GM19452 (cell line): ENCODE data around the gene ATP1B3.
"Not testable (repeated sequence)": the region's sequence is repeated elsewhere in the genome, so short reads cannot be mapped to it uniquely, and the experiment has no call there.

Experiments
- ATAC-seq: cut with Tn5 transposase; IDR thresholded peaks from one replicate; pipeline ENCODE4 v1.9.1; 2021; ENCODE audit not compliant: unreplicated experiment

Gene ATP1B3

DNA sequence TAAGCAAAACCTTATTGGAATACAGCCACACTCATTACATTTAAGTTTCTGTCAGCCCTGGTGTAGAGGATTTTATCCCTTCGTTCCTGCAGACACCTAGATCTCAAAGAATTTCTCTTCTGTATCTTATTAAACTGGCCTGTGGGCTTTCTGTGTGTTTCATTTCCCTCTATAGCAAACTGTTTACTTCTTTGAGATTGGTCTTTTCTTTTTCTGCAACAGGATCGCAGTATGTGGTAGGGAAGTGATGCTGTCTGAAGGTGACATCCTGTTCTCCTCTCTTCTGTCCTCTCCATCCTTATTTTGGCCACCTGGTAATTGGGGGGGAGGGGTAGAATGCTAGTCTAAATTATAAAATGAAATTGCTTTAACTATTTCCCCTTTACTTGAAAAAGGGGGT is 25.5 kb downstream of the ATP1B3 start:
- no peak for ATAC-seq

DNA sequence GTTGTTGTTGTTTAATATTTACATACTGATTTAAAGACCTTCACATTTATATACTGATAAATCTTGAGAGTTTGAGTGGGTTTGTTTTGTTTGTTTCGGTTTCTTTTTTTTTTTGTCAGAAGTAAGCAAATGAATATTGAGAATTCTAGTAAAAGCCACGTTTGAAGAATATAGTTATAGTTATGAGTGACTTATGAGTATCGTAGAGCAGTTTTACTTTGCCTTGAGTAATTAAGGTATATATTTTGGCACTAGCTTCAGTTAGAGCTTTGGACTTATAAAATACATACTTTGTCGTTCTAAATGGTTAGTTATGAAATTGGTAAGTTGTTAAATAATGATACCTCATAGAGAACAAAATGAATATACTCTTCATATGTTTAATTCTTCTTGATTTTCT is 27.8 kb downstream of the ATP1B3 start:
- ATAC-seq = no peak

DNA sequence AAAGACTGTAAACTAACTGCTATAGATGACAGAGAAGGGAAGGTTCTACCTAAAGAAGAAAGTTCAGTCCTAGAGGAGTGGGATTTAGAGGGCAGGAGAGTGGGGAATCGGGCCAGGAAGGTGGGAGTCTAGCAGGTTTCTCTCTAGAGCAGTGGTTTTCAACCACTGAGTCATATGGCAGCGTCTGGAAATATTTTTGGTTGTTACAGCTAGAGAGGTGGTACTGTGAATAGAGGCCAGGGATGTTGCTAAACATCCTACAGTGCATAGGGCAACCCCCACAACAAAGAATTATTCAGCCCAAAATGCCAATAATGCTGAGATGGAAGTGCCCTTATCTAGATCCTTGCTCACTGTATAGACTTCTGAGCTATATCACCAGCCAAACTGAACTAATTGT is 28.7 kb downstream of the ATP1B3 start:
- ATAC-seq = no peak

DNA sequence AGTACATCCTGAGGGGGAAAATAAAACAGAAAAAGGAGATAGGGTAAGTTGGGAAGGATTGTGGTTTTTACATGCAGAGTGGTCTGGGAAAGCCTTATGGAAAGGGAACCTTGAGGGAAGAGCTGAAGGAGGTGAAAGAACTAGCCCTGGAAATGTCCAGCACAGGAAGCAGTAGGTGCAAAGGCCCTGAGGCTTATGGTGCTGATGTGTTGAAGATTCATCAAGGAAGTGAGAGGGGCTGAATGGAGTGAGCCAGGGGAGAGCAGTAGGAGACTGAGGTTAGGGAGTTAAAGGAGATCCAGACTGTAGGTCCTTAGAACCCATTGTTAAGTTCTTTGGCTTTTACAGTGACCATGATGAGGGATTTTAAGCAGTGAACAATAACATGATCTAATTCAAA is 33.0 kb downstream of the ATP1B3 start:
- no peak for ATAC-seq

DNA sequence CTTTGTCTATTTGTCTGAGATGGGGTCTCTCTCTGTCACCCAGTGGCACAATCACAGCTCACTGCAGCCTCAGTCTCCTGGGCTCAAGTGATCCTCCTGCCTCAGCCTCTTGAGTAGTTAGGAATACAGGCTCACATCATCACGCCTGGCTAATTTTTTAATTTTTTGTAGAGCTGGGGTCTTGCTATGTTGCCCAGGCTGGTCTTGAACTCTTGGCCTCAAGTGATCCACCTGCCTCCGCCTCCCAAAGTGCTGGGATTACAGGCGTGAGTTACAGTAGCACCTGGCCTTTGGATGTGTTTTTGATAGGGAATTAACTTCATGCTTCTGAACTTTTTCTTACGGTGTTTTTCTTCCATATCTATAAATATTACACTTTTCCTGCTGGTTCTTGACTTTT is 33.5 kb downstream of the ATP1B3 start:
- not testable (repeated sequence) for ATAC-seq

DNA sequence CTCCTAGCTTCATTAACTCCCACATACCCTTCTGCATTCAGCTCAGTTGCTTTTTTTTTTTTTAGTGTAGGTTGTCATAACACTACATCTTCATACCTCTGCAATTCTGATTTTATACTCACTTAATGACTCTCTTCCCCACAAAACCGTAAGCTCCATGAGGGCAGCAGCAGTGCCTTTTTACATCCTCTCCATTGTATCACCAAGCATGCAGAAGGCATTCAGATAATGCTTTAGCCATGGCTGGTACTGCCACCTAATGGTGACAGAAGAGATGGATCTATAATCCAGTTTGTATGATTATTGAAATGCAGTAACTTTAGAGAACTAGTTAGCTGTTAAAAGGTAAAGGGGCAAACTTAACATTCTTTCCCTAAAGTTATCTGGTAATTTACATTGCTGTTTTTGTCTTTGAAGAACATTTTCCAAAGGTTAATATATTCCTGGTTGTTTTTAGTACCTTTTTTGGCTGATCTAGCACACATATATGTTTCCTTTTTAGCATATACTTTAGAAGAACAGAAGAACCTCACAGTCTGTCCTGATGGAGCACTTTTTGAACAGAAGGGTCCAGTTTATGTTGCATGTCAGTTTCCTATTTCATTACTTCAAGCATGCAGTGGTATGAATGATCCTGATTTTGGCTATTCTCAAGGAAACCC is 36.8 kb downstream of the ATP1B3 start:
- no peak for ATAC-seq

DNA sequence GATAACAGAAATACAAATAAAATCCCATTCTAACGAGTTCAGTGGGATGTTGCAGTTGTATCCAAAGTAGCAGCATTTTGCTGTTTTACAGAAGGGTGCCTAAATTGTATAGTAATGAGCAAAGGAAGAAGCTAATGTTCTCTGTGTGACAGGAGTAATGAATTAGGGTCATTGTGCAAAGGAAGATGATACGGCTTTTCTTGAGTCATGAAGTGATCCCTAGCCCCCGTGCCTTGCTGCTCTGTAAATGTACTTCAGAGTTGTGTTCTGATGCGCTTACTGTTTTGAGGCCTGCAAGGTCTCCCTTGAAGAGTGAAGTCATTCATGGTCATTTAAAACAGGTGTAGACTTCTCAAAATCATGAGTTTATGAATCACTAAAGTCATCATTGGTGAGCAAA is 37.9 kb downstream of the ATP1B3 start:
- no peak for ATAC-seq

DNA sequence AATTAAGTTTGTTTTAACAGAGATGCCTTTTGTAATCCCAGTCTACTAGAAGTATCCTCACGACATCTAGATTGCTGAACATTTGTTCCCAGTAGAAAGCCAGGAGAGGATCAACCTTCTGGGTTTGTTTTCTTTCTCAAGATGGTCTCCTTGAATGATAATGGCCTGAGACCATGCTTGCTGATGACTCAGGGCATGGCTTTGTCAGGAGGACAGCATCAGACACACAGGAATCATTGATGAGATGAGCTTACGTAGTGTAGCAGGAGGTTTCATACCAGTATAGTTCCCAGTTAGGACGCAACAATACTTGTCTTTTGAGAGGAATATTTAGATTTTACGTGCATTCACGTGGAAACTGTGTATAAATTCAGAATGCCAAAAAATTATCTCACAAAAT is 38.6 kb downstream of the ATP1B3 start:
- no peak for ATAC-seq

DNA sequence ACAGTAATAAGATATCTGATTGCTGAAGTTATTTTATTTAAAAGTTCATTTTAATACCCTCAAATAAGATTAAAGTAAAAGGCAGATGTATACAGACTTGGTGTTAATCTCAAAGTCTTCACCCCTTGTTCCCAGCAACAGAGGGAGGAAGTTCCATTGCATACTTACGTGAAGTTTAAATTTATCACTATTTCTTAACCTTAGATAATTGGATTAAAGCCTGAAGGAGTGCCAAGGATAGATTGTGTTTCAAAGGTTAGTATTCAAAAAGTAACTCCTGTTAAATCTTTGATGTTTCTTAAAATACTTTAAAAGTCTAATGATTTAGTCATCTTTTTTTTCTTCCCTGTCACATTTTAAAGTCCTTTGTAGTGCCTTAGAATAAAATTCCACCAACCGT is 39.3 kb downstream of the ATP1B3 start:
- no peak for ATAC-seq

DNA sequence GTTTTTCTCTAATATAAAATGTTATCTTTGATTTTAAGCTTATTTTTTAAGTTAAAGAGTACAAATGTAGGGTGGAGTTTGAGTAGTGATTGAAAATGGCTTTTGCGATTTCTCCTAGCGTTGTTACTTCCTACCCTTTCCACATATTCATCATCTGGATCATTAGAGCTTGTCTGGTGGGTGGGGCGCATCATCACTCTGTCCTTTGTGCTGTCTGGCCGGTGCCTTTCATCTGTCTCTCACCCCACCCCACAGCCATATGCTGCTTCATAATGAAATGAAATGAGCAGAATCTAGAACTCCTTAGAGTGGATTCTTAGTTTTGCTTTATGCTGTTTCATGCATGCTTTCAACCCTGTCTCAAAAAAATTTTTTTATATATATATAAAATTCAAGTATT is 44.3 kb downstream of the ATP1B3 start:
- no peak for ATAC-seq

DNA sequence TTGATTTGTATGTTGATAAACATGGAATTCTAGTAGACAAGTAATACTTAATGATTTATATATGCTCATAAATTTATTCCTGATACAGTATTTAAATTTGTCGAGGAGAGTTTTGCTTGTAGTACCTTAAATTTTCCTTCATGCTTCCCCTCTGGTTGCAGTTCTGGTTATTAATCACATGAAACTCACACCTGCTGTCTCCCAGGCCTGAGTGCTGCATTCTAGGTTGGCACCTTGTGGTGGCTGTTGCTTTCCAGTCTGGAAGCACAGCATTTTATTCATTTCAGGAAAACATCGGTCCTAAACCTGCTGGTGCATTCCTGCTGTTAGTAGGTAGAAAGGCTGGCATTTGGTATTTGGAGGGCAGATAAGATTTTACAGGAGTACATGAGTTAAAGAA is 44.9 kb downstream of the ATP1B3 start:
- ATAC-seq = no peak

DNA sequence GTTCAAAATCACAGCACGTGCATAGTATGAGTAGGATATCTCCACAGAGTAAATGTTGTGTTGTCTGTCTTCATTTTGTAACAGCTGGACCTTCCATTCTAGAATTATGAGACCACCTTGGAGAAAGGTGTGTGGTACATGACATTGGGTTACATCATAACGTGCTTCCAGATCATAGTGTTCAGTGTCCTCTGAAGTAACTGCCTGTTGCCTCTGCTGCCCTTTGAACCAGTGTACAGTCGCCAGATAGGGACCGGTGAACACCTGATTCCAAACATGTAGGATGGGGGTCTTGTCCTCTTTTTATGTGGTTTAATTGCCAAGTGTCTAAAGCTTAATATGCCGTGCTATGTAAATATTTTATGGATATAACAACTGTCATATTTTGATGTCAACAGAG is 49.2 kb downstream of the ATP1B3 start:
- ATAC-seq = not testable (repeated sequence)

DNA sequence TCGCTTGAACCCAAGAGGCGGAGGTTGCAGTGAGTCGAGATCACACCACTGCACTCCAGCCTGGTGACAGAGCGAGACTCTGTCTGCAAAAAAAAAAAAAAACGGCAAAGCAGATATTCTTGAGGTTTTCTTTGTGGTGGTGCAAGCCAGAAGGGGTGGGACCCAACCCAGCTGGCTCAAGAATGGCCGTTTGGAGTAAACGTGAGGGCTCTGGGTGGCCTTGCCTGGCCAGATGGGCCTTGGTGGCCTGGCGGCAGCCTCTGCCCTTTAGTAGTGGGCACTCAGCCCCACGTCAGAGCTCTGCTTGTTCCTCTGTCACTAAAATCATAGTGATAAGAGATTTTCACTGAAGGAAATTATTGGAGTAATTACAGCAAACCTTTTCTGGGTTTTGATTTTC is 50.5 kb downstream of the ATP1B3 start:
- ATAC-seq = no peak

DNA sequence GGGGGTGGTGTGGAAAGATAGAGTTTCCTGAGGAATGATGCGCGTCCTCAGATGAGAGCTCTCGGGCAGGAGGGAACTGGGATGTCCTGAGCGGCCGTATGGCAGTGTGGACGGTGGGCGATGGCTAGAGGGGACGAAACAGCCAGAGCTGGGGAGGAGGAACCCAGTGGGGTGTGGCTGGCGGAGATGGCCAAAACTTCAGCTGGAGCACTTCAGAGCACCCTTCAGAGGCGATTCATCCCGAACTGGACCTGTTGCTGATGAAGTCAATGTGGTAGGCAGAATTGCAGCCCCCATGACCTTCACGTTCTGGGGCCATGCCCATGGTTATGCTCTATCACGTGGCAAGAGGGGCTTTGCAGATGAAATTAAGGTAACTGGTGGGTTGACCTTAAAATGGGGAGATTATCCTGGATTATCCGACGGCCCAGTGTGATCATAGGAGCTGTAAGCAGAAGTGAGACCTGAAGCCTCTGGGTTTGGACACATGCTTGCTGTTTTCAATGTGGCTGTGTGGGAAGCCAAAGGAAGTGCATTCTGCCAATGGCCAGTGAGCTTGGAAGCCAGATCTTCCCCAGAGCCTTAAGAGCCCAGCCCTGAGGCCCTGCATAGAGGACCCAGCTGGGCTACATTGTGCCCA is 52.3 kb downstream of the ATP1B3 start:
- ATAC-seq = no peak

DNA sequence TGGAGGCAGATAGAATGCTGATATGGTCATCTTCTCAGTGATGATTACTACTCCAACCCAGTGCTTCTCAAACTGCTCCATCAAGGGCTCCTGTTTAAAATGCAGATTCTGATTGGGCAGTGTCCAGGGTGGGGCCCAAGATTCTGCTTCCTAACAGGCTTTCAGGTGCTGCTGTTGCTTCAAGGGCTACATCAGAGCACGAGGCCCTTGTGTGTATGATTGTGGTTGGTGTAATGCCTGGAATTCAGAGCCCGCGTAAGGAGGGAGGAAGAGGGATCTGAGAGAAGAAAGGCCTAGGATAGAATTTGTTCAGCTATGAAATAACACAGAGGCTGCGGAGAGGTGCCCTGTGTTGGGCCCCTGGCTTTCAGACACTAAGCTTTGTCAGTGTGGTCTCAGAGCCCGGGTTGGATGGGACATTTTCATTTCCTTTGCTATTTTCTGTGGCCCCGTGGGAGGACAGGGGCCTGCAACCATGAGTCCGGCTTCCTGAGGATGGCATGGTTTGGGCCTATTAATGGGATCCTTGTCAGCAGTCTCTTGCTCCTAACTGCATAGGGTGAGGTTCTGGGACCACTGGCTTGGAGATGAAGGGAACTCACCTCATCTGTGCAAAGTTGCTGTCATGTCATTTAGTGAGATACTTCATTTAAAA is 53.0 kb downstream of the ATP1B3 start:
- no peak for ATAC-seq

DNA sequence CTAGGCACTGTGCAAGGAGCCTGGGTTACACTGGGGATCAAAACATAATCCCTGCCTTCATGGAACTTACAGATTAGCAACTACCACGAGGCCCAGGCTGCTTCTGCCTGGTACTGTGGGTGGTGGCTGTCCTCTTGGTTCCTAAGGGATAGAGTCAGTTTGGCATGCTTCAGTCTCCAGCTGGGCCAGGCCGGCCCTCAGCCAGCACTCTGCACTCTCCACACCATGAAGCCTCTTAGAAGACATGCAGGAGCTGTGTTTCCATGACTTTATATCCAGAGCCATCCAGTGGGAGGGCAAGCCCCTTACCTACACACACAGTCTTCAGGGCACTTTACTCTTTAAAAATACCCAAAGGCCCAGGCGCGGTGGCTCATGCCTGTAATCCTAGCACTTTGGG is 54.4 kb downstream of the ATP1B3 start:
- no peak for ATAC-seq

DNA sequence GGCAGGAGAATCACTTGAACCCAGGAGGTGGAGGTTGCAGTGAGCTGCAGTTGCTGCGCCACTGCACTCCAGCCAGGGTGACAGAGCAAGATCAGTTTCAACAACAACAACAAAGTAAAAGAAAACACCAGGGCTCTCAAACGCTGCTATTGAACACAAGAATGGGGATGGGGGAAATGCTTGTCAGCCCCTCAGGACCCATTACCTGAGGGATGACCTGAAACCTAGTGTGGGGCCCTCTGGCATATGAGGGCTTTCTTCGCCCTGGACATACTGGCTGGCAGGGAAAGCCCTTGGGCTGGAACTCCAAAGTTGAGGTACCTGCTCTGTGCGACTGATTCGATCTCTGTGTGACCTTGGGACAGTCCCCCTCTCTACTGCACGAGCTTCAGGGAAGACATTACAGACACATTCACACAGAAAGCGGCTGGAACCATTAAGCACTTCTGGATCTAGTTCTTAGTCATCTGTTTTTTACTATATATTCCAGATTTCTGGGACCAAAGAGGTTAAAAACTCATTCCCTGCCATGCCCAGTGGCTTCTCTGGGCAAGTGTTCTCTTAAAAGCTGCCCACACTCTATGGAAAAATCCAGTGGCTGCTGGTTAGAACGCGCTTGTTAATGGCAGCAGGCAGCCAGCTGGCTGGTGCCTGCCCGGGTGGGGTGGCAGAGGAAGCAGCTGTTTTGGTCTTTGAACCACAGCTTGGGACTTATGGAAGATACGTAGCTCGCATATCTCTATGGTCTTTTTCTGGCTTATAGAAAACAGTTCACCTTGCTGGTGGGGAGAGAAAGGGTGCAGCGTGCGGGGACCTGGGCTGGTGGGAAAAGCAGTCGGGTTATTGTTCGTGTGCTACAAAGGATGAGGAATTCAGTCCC is 57.2 kb downstream of the ATP1B3 start:
- no peak for ATAC-seq

DNA sequence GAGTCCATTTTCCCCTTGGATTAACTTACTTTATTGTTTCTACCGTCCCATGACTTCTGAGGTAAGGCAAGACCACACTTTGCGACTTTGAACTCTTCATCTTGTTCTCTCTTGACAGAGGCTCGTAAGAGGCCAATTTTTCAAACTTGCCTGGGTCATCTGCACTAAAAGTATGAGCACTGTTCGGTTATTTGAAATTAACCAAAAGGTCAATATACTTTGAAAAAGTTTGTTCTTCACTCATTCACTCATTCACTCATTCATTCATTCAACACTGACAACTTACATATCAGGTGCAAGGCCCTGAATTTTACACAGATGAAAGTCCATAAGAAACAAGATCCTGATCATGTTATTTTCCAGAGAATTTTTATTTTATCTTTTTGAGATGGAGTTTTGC is 57.9 kb downstream of the ATP1B3 start:
- ATAC-seq = no peak

DNA sequence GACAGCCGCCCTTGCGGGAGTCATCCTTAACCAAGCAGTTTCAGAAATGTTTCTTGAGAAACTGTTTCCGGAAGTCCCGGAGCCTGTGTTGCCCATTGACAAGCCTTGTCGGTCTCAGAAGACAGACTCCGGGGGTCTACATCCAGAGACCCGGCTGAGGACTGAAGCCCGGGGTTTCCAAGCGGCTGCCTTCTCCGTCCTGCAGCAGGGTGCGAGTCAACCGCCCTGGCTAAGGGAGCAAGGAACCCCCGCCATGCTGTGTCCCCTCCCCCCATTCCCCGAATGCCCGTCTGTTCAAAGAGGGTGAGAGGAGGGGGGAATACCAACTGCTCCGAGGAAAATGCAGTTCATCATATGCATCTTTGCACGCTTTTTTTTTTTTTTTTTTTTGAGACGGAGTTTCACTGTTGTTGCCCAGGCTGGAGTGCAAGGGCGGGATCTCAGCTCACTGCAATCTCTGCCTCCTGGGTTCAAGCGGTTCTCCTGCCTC is 61.6 kb downstream of the ATP1B3 start:
- no peak for ATAC-seq

DNA sequence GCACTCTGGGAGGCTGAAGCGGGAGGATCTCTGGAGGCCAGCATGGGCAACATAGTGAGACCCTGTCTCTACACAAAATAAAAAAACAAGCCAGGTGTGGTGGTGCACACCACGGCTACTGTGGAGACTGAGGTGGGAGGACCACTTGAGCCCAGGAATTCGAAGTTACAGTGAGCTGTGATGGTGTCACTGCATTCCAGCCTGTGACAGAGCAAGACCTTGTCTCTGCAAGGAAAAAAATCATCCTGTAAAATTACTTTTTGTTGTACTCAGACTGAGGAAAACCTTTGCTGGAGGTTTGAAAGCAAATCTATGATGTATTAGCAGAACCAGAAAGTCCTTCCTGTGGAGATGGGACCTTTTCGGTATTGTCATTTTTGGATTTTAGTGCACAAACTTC is 63.3 kb downstream of the ATP1B3 start:
- ATAC-seq = no peak

DNA sequence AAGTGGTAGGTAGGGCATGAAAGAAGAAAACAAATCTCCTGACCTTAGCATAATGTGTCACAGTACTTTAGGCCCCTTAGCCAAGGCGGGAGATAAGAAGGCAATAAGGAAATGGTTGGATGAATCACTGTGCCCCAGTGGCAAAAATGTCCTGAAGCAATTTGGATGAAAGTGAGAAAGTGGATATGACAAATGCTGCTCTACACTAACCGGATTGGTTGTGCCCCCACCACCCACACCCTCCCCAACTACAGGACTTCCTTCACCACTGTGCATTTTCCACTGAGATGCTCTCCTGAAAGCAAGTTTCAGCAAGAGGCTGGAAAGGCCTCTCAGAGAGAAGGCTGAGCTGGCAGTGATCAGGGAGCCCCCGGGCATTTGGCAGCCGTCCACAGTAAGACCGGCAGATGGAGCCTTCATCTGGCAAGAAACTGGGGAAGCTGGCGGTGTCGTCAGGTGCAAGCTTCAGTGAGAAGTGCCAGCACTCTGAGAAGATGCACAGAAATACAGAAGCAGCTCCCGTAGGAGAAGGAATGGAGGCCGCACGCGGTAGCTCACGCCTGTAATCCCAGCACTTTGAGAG is 63.8 kb downstream of the ATP1B3 start:
- ATAC-seq = no peak
